GM23338 (cell line): ENCODE measurements around the gene NPY4R. TPM values are rescaled to one million over a fixed set of nuclear protein-coding genes. Genes with fewer than 3 reads are reported as not detected.

Experiments used
- ATAC-seq: fragments of 200-7000 bp; cut with Tn5 transposase; 3 replicates; pipeline ENCODE4 v1.9.1; 2020
- DNase-seq: peaks from one replicate; pipeline ENCODE4 v3.0.0-alpha.2; 2015; ENCODE audit warnings: low spot score
- H2AFZ ChIP-seq: fragments of 200-600 bp; sonication (generic); 2 replicates; pipeline ENCODE4 v1.8.0; 2016; ENCODE audit warnings: antibody characterized with exemption, mild to moderate bottlenecking, moderate library complexity
- H3F3A ChIP-seq: fragments of 200-600 bp; sonication (generic); replicated peaks from 2 replicates; pipeline ENCODE4 v1.8.0; 2017; ENCODE audit warnings: antibody characterized with exemption, mixed run types, low read depth
- H3K27ac ChIP-seq: fragments of 200-600 bp; sonication (generic); 2 replicates; pipeline ENCODE4 v1.6.1; 2016; ENCODE audit warnings: low read depth
- H3K27me3 ChIP-seq: fragments of 200-600 bp; sonication (generic); 2 replicates; pipeline ENCODE4 v1.8.0; 2016; ENCODE audit warnings: mild to moderate bottlenecking, mixed run types, moderate library complexity; ENCODE audit not compliant: insufficient read depth
- H3K36me3 ChIP-seq: fragments of 200-600 bp; sonication (generic); 2 replicates; pipeline ENCODE4 v1.8.0; 2016; ENCODE audit warnings: mild to moderate bottlenecking; ENCODE audit not compliant: insufficient read depth
- H3K4me1 ChIP-seq: fragments of 200-600 bp; sonication (generic); 2 replicates; pipeline ENCODE4 v1.8.0; 2016; ENCODE audit warnings: mild to moderate bottlenecking, moderate library complexity; ENCODE audit not compliant: insufficient read depth
- H3K4me2 ChIP-seq: fragments of 200-600 bp; sonication (generic); 2 replicates; pipeline ENCODE4 v1.7.1; 2017; ENCODE audit warnings: mixed run types
- H3K4me3 ChIP-seq: fragments of 200-600 bp; sonication (generic); 2 replicates; pipeline ENCODE4 v1.6.1; 2016; ENCODE audit warnings: mixed run types
- H3K79me2 ChIP-seq: fragments of 200-600 bp; sonication (generic); replicated peaks from 2 replicates; pipeline ENCODE4 v1.8.0; 2017; ENCODE audit warnings: mild to moderate bottlenecking; ENCODE audit not compliant: insufficient read depth
- H3K9me2 ChIP-seq: fragments of 200-600 bp; sonication (generic); 2 replicates; pipeline ENCODE4 v1.8.0; 2017; ENCODE audit not compliant: insufficient read depth
- H4K20me1 ChIP-seq: fragments of 200-600 bp; sonication (generic); replicated peaks from 2 replicates; pipeline ENCODE4 v1.8.0; 2017; ENCODE audit warnings: mild to moderate bottlenecking; ENCODE audit not compliant: insufficient read depth
- H3K27ac Mint-ChIP-seq: 2 replicates; pipeline ENCODE4 v1.8.0; 2020; ENCODE audit warnings: inconsistent platforms, mild to moderate bottlenecking, moderate library complexity, mixed read lengths
- H3K27me3 Mint-ChIP-seq: 3 replicates; pipeline ENCODE4 v1.8.0; 2022; ENCODE audit warnings: low read depth, mild to moderate bottlenecking, moderate library complexity, mixed read lengths, inconsistent platforms; ENCODE audit not compliant: insufficient read depth, poor library complexity
- H3K36me3 Mint-ChIP-seq: 3 replicates; pipeline ENCODE4 v1.8.0; 2021; ENCODE audit warnings: low read depth, mild to moderate bottlenecking, inconsistent platforms, moderate library complexity, mixed read lengths
- H3K4me1 Mint-ChIP-seq: 3 replicates; pipeline ENCODE4 v1.8.0; 2020; ENCODE audit warnings: mild to moderate bottlenecking, inconsistent platforms, mixed read lengths
- H3K4me3 Mint-ChIP-seq: 3 replicates; pipeline ENCODE4 v1.8.0; 2021; ENCODE audit warnings: moderate library complexity, mild to moderate bottlenecking, inconsistent platforms, mixed read lengths
- H3K9me3 Mint-ChIP-seq: 3 replicates; pipeline ENCODE4 v1.8.0; 2020; ENCODE audit warnings: moderate library complexity, mild to moderate bottlenecking, inconsistent platforms, mixed read lengths
- EZH2 ChIP-seq: fragments of 200-600 bp; sonication (generic); IDR thresholded peaks from one replicate; pipeline ENCODE4 v1.8.0; 2017; ENCODE audit warnings: antibody characterized with exemption, mild to moderate bottlenecking, low read depth; ENCODE audit not compliant: unreplicated experiment
- JUNB ChIP-seq: IDR thresholded peaks from one replicate; pipeline ENCODE4 v1.6.1; 2016; ENCODE audit warnings: antibody characterized with exemption; ENCODE audit not compliant: unreplicated experiment
- POLR2AphosphoS5 ChIP-seq: IDR thresholded peaks from 2 replicates; pipeline ENCODE4 v1.6.1; 2016; ENCODE audit warnings: antibody characterized with exemption, low read depth
- STAT1 ChIP-seq: IDR thresholded peaks from one replicate; pipeline ENCODE4 v1.6.1; 2016; ENCODE audit warnings: antibody characterized with exemption; ENCODE audit not compliant: unreplicated experiment
- ZNF114 ChIP-seq: fragments of 250-450 bp; sonication (Bioruptor Pico); IDR thresholded peaks from 2 replicates; pipeline ENCODE4 v1.5.0; 2020; ENCODE audit warnings: mild to moderate bottlenecking, moderate library complexity
- ZNF331 ChIP-seq: fragments of 250-450 bp; sonication (Bioruptor Pico); IDR thresholded peaks from 2 replicates; pipeline ENCODE4 v1.5.0; 2020; ENCODE audit warnings: low read depth, mild to moderate bottlenecking, moderate library complexity
- polyA plus RNA-seq: library from polyadenylated mRNA; unstranded; fragments of >200 nt; fragmentation: Nextera tagmentation; extraction: Ambion mirVana; gene quantifications from 2 replicates; pipeline ENCODE4 v1.2.1, GENCODE V29; 2016
- total RNA-seq: library from RNA; depleted of rRNA; stranded (reverse); fragments of >200 nt; shearing (Covaris generic); gene quantifications from 2 replicates; pipeline ENCODE4 v1.2.3, GENCODE V29; 2014
- TF ChIP-seq, protein P1 (sequence below), 2 experiments: fragments of 200-600 bp in 1 of 2; sonication (generic) in 1 of 2; conservative IDR thresholded peaks; 2 replicates each; pipeline versions ENCODE4 v1.5.1 to v1.6.1; 2016 to 2017; ENCODE audit warnings: antibody characterized with exemption in 2 of 2, low read depth in 2 of 2, mild to moderate bottlenecking in 2 of 2, moderate library complexity in 1 of 2
- TF ChIP-seq, protein P2 (sequence below): IDR thresholded peaks from 2 replicates; pipeline ENCODE4 v1.6.1; 2016; ENCODE audit warnings: antibody characterized with exemption
- TF ChIP-seq, protein P3 (sequence below): IDR thresholded peaks from one replicate; pipeline ENCODE4 v1.6.1; 2018; ENCODE audit warnings: antibody characterized with exemption; ENCODE audit not compliant: unreplicated experiment
- TF ChIP-seq, protein P4 (sequence below): fragments of 250-450 bp; sonication (Bioruptor Pico); IDR thresholded peaks from 2 replicates; pipeline ENCODE4 v1.5.0; 2020; ENCODE audit warnings: mild to moderate bottlenecking, moderate library complexity

Gene NPY4R
- total and polyA plus RNA-seq, 2 experiments from 2014 or later, result not detected

DNA sequence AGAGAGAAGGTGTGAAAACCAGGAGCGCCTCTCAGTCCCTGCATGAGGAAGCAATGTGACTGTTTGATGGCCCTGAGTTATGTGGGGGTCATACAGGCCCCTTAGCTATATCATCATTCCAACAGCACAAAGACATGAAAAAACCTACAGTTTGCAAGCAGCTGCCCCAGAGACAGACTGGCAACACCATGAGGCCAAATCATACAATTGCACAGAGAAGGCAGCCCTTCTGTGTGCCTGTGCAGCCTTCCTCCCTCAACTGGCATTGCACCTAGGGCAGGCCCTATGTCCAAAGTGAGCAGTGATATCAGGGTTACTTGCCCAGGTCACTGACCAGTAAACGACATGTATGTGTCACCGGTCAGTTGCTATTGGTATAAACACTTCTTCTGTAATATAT is 49.1 kb upstream of the NPY4R start (continued):
- TF ChIP-seq, protein P1, sequence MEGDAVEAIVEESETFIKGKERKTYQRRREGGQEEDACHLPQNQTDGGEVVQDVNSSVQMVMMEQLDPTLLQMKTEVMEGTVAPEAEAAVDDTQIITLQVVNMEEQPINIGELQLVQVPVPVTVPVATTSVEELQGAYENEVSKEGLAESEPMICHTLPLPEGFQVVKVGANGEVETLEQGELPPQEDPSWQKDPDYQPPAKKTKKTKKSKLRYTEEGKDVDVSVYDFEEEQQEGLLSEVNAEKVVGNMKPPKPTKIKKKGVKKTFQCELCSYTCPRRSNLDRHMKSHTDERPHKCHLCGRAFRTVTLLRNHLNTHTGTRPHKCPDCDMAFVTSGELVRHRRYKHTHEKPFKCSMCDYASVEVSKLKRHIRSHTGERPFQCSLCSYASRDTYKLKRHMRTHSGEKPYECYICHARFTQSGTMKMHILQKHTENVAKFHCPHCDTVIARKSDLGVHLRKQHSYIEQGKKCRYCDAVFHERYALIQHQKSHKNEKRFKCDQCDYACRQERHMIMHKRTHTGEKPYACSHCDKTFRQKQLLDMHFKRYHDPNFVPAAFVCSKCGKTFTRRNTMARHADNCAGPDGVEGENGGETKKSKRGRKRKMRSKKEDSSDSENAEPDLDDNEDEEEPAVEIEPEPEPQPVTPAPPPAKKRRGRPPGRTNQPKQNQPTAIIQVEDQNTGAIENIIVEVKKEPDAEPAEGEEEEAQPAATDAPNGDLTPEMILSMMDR (conservative IDR thresholded peaks at IDR 0.05; ENCODE audit: low read depth in 2 of 2), result no peak
- TF ChIP-seq JUNB (no peak), ZNF331 (CRISPR knock-in tag) (no peak), ZNF114 (CRISPR knock-in tag) (no peak), STAT1 (no peak), EZH2 (no peak), POLR2AphosphoS5 (no peak)
- TF ChIP-seq, protein P2, sequence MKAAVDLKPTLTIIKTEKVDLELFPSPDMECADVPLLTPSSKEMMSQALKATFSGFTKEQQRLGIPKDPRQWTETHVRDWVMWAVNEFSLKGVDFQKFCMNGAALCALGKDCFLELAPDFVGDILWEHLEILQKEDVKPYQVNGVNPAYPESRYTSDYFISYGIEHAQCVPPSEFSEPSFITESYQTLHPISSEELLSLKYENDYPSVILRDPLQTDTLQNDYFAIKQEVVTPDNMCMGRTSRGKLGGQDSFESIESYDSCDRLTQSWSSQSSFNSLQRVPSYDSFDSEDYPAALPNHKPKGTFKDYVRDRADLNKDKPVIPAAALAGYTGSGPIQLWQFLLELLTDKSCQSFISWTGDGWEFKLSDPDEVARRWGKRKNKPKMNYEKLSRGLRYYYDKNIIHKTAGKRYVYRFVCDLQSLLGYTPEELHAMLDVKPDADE, result no peak

DNA sequence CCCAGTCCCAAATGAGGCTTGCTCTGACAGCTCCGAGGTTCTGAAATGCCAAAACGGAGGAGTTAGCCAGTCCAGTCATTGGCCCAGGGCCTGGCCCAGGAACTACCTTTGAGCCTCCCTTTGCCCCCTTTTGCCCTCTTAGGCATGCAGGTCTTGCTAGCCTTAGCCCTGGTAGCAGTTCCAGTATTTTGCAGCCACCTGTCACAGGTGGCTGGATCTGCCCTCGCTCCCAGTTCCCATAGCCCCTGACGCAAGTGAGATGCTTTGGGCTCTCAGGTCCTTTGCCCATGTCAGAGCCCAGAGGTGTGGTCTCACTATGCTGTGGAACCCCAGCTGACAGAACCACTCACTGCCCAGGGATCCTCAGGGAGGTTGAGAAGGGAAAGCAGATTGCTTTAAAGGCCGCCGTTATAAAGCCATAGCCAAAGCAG is 48.7 kb upstream of the NPY4R start:
- peak overlapping the region; percentile 86 for H2AFZ ChIP-seq
- ATAC-seq (no peak), DNase-seq (no peak)
- H3K27ac Mint-ChIP-seq, result no peak overlapping the region
- no peak overlapping the region for H3K4me3 ChIP-seq
- H3F3A ChIP-seq, result no peaks in the 10 kb centered on the region
- no peak overlapping the region for H3K4me2 ChIP-seq
- H3K4me1 Mint-ChIP-seq, result no peaks in the 10 kb centered on the region
- no peaks in the 10 kb centered on the region for H3K4me1 ChIP-seq
- no peaks in the 10 kb centered on the region; the same call in 1 of the 2 replicates for H3K36me3 ChIP-seq
- H4K20me1 ChIP-seq, result no peaks in the 10 kb centered on the region
- H3K27me3 ChIP-seq, result no peaks in the 10 kb centered on the region
- peaks cover 4% of the 10 kb centered on the region for H3K27me3 Mint-ChIP-seq
- peaks cover 9% of the 10 kb centered on the region; the same call in 1 of the 2 replicates for H3K9me2 ChIP-seq
- no peaks in the 10 kb centered on the region for H3K79me2 ChIP-seq
- H3K36me3 Mint-ChIP-seq, result no peaks in the 10 kb centered on the region
- no peak overlapping the region for H3K4me3 Mint-ChIP-seq
- H3K9me3 Mint-ChIP-seq, result no peaks in the 10 kb centered on the region
- no peak overlapping the region for H3K27ac ChIP-seq
- TF ChIP-seq ZNF114 (CRISPR knock-in tag), result no peak
- TF ChIP-seq, protein P1 (conservative IDR thresholded peaks at IDR 0.05; ENCODE audit: low read depth in 2 of 2), result no peak
- TF ChIP-seq, protein P3, sequence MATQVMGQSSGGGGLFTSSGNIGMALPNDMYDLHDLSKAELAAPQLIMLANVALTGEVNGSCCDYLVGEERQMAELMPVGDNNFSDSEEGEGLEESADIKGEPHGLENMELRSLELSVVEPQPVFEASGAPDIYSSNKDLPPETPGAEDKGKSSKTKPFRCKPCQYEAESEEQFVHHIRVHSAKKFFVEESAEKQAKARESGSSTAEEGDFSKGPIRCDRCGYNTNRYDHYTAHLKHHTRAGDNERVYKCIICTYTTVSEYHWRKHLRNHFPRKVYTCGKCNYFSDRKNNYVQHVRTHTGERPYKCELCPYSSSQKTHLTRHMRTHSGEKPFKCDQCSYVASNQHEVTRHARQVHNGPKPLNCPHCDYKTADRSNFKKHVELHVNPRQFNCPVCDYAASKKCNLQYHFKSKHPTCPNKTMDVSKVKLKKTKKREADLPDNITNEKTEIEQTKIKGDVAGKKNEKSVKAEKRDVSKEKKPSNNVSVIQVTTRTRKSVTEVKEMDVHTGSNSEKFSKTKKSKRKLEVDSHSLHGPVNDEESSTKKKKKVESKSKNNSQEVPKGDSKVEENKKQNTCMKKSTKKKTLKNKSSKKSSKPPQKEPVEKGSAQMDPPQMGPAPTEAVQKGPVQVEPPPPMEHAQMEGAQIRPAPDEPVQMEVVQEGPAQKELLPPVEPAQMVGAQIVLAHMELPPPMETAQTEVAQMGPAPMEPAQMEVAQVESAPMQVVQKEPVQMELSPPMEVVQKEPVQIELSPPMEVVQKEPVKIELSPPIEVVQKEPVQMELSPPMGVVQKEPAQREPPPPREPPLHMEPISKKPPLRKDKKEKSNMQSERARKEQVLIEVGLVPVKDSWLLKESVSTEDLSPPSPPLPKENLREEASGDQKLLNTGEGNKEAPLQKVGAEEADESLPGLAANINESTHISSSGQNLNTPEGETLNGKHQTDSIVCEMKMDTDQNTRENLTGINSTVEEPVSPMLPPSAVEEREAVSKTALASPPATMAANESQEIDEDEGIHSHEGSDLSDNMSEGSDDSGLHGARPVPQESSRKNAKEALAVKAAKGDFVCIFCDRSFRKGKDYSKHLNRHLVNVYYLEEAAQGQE, result no peak
- TF ChIP-seq, protein P4, sequence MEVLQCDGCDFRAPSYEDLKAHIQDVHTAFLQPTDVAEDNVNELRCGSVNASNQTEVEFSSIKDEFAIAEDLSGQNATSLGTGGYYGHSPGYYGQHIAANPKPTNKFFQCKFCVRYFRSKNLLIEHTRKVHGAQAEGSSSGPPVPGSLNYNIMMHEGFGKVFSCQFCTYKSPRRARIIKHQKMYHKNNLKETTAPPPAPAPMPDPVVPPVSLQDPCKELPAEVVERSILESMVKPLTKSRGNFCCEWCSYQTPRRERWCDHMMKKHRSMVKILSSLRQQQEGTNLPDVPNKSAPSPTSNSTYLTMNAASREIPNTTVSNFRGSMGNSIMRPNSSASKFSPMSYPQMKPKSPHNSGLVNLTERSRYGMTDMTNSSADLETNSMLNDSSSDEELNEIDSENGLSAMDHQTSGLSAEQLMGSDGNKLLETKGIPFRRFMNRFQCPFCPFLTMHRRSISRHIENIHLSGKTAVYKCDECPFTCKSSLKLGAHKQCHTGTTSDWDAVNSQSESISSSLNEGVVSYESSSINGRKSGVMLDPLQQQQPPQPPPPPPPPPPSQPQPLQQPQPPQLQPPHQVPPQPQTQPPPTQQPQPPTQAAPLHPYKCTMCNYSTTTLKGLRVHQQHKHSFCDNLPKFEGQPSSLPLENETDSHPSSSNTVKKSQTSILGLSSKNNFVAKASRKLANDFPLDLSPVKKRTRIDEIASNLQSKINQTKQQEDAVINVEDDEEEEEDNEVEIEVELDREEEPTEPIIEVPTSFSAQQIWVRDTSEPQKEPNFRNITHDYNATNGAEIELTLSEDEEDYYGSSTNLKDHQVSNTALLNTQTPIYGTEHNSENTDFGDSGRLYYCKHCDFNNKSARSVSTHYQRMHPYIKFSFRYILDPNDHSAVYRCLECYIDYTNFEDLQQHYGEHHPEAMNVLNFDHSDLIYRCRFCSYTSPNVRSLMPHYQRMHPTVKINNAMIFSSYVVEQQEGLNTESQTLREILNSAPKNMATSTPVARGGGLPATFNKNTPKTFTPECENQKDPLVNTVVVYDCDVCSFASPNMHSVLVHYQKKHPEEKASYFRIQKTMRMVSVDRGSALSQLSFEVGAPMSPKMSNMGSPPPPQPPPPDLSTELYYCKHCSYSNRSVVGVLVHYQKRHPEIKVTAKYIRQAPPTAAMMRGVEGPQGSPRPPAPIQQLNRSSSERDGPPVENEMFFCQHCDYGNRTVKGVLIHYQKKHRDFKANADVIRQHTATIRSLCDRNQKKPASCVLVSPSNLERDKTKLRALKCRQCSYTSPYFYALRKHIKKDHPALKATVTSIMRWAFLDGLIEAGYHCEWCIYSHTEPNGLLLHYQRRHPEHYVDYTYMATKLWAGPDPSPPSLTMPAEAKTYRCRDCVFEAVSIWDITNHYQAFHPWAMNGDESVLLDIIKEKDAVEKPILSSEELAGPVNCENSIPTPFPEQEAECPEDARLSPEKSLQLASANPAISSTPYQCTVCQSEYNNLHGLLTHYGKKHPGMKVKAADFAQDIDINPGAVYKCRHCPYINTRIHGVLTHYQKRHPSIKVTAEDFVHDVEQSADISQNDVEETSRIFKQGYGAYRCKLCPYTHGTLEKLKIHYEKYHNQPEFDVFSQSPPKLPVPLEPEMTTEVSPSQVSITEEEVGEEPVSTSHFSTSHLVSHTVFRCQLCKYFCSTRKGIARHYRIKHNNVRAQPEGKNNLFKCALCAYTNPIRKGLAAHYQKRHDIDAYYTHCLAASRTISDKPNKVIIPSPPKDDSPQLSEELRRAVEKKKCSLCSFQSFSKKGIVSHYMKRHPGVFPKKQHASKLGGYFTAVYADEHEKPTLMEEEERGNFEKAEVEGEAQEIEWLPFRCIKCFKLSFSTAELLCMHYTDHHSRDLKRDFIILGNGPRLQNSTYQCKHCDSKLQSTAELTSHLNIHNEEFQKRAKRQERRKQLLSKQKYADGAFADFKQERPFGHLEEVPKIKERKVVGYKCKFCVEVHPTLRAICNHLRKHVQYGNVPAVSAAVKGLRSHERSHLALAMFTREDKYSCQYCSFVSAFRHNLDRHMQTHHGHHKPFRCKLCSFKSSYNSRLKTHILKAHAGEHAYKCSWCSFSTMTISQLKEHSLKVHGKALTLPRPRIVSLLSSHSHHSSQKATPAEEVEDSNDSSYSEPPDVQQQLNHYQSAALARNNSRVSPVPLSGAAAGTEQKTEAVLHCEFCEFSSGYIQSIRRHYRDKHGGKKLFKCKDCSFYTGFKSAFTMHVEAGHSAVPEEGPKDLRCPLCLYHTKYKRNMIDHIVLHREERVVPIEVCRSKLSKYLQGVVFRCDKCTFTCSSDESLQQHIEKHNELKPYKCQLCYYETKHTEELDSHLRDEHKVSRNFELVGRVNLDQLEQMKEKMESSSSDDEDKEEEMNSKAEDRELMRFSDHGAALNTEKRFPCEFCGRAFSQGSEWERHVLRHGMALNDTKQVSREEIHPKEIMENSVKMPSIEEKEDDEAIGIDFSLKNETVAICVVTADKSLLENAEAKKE, result no peak
